HCT116 (cell line): ENCODE results near the gene COMMD3. TPM values are rescaled to one million over a fixed set of nuclear protein-coding genes. Genes with fewer than 3 reads are reported as not detected.

Experiments
- ATAC-seq: fragments of 200-7000 bp; cut with Tn5 transposase; 2 replicates; pipeline ENCODE4 v1.9.1; 2020; ENCODE audit warnings: mild to moderate bottlenecking, moderate library complexity
- BruUV-seq: library from RNA; stranded (reverse); fragments of 400-500 nt; replicated peaks from 2 replicates; lab custom pipeline; 2021; lab: Mats Ljungman, UMichigan
- CTCF ChIA-PET: fragments of 300-600 bp; sonication (Branson Sonifier 250); formaldehyde crosslinking; loops from one replicate; lab custom pipeline; 2021; ENCODE audit warnings: antibody characterized with exemption; lab: Charles Lee
- POLR2A ChIA-PET: fragments of 300-600, 350-600 bp; sonication (Branson Sonifier 250); formaldehyde crosslinking; loops from one replicate; lab custom pipeline; 2021; ENCODE audit warnings: antibody characterized with exemption; lab: Charles Lee
- RAD21 ChIA-PET, 2 experiments: fragments of 300-600 bp; sonication (Branson Sonifier 250); formaldehyde crosslinking; loops; one replicate each; lab custom pipeline; 2023; ENCODE audit warnings: low total read pairs in 2 of 2; ENCODE audit not compliant: uncharacterized antibody in 2 of 2, unreplicated experiment in 2 of 2, low non-redundant PET in 1 of 2; lab: Charles Lee
- DNase-seq: peaks from one replicate; pipeline ENCODE4 v3.0.0-alpha.2; 2010; ENCODE audit warnings: low read depth, low spot score
- H2AFZ ChIP-seq: fragments of 200-600 bp; shearing (Covaris generic), sonication (generic); 2 replicates; pipeline ENCODE4 v1.6.1; 2017; ENCODE audit warnings: low read depth, mixed run types, mixed read lengths, antibody characterized with exemption, low read length; ENCODE audit not compliant: poor library complexity, severe bottlenecking
- H3K27ac ChIP-seq: 2 replicates; pipeline ENCODE4 v1.5.1; 2012; ENCODE audit warnings: low read depth, low read length
- H3K27me3 ChIP-seq: fragments of 200-600 bp; sonication (generic); 2 replicates; pipeline ENCODE4 v1.6.1; 2016; ENCODE audit warnings: mixed run types, low read length, mixed read lengths; ENCODE audit not compliant: insufficient read depth
- H3K36me3 ChIP-seq, 2 experiments: fragments of 200-500 bp in 1 of 2; fragments of 200-600 bp in 1 of 2; sonication (Bioruptor generic) in 1 of 2; sonication (generic) in 1 of 2; 2 replicates each; pipeline versions ENCODE4 v1.5.1 to v1.6.1; 2014 to 2016; ENCODE audit warnings: low read length in 2 of 2, inconsistent platforms in 1 of 2, mixed read lengths in 1 of 2, mixed run types in 1 of 2; ENCODE audit not compliant: insufficient read depth in 2 of 2, control insufficient read depth in 1 of 2
- H3K4me1 ChIP-seq, 2 experiments: fragments of 200-600 bp in 1 of 2; sonication (generic) in 1 of 2; 2 replicates each; pipeline versions ENCODE4 v1.5.1 to v1.6.1; 2012 to 2017; ENCODE audit warnings: low read length in 2 of 2, inconsistent platforms in 1 of 2, mild to moderate bottlenecking in 1 of 2, mixed read lengths in 1 of 2, mixed run types in 1 of 2, moderate library complexity in 1 of 2; ENCODE audit not compliant: insufficient read depth in 2 of 2, control insufficient read depth in 1 of 2
- H3K4me2 ChIP-seq: fragments of 200-600 bp; sonication (generic); 2 replicates; pipeline ENCODE4 v1.6.1; 2017; ENCODE audit warnings: mixed run types, low read length, mixed read lengths
- H3K4me3 ChIP-seq, 2 experiments: fragments of 200-600 bp in 1 of 2; sonication (generic) in 1 of 2; replicated peaks in 1 of 2; 2 replicates each; pipeline ENCODE4 v1.5.1; 2011 to 2016; ENCODE audit warnings: low read length in 2 of 2, control low read depth in 1 of 2, low read depth in 1 of 2, mild to moderate bottlenecking in 1 of 2, mixed read lengths in 1 of 2, mixed run types in 1 of 2
- H3K79me2 ChIP-seq: fragments of 200-600 bp; sonication (generic); 2 replicates; pipeline ENCODE4 v1.6.1; 2017; ENCODE audit warnings: mild to moderate bottlenecking, mixed run types, low read length, moderate library complexity, mixed read lengths; ENCODE audit not compliant: insufficient read depth
- H3K9ac ChIP-seq: fragments of 200-600 bp; sonication (generic); 2 replicates; pipeline ENCODE4 v1.6.1; 2016; ENCODE audit warnings: low read length, mixed read lengths
- H3K9me2 ChIP-seq: fragments of 200-600 bp; sonication (generic), shearing (Covaris generic); 2 replicates; pipeline ENCODE4 v1.6.1; 2017; ENCODE audit warnings: mixed run types, mild to moderate bottlenecking, moderate library complexity; ENCODE audit not compliant: insufficient read depth
- H3K9me3 ChIP-seq, 2 experiments: fragments of 200-500 bp in 1 of 2; fragments of 200-600 bp in 1 of 2; sonication (Bioruptor generic) in 1 of 2; sonication (generic) in 1 of 2; 2 replicates each; pipeline ENCODE4 v1.6.1; 2014 to 2017; ENCODE audit warnings: low read length in 2 of 2, mixed read lengths in 2 of 2, inconsistent platforms in 1 of 2, low read depth in 1 of 2, mild to moderate bottlenecking in 1 of 2, mixed run types in 1 of 2, moderate library complexity in 1 of 2; ENCODE audit not compliant: control insufficient read depth in 1 of 2, insufficient read depth in 1 of 2
- H4K20me1 ChIP-seq: fragments of 200-600 bp; sonication (generic), shearing (Covaris generic); 2 replicates; pipeline ENCODE4 v1.6.1; 2017; ENCODE audit warnings: mixed run types, mild to moderate bottlenecking, moderate library complexity; ENCODE audit not compliant: insufficient read depth
- CBX3 ChIP-seq: IDR thresholded peaks from 2 replicates; pipeline ENCODE4 v1.6.1; 2012; ENCODE audit warnings: low read depth
- CEBPB ChIP-seq: IDR thresholded peaks from 2 replicates; pipeline ENCODE4 v1.6.1; 2012; ENCODE audit warnings: low read depth
- EGR1 ChIP-seq: IDR thresholded peaks from 2 replicates; pipeline ENCODE4 v1.6.1; 2012; ENCODE audit warnings: low read depth
- ELF1 ChIP-seq: IDR thresholded peaks from 2 replicates; pipeline ENCODE4 v1.6.1; 2012; ENCODE audit warnings: low read depth, borderline replicate concordance
- EZH2 ChIP-seq: fragments of 200-600 bp; sonication (generic); IDR thresholded peaks from 2 replicates; pipeline ENCODE4 v1.6.1; 2017; ENCODE audit warnings: antibody characterized with exemption, mixed run types
- JUND ChIP-seq: IDR thresholded peaks from 2 replicates; pipeline ENCODE4 v1.6.1; 2012
- POLR2A ChIP-seq: IDR thresholded peaks from 2 replicates; pipeline ENCODE4 v1.7.0; 2011; ENCODE audit warnings: borderline replicate concordance; ENCODE audit not compliant: insufficient read depth, insufficient read length; ENCODE audit errors: extremely low read depth
- POLR2AphosphoS5 ChIP-seq: IDR thresholded peaks from 2 replicates; pipeline ENCODE4 v1.6.1; 2011; ENCODE audit warnings: mild to moderate bottlenecking, low read depth, low read length, moderate library complexity
- SIN3A ChIP-seq: IDR thresholded peaks from 2 replicates; pipeline ENCODE4 v1.6.1; 2012; ENCODE audit warnings: low read depth
- SP1 ChIP-seq: IDR thresholded peaks from 2 replicates; pipeline ENCODE4 v1.6.1; 2012; ENCODE audit warnings: low read depth
- ZNF274 ChIP-seq: fragments of 200-500 bp; sonication (Bioruptor generic); IDR thresholded peaks from 2 replicates; pipeline ENCODE4 v1.6.1; 2014; ENCODE audit warnings: mild to moderate bottlenecking, low read depth, low read length, inconsistent platforms
- intact Hi-C: fragments of 100-400 bp; cut with micrococcal nuclease; formaldehyde crosslinking; loops from 2 replicates; pipeline ENCODE4 v1.10.0; 2022
- total RNA-seq: library from RNA; stranded (reverse); gene quantifications from one replicate; pipeline ENCODE4 v1.2.1, GENCODE V29; 2021; ENCODE audit not compliant: unreplicated experiment
- TF ChIP-seq, protein P1 (sequence below): IDR thresholded peaks from 2 replicates; pipeline ENCODE4 v1.6.1; 2012

The COMMD3 gene
- total RNA-seq, 1 experiment from 2014 or later, result 43.0 TPM

DNA sequence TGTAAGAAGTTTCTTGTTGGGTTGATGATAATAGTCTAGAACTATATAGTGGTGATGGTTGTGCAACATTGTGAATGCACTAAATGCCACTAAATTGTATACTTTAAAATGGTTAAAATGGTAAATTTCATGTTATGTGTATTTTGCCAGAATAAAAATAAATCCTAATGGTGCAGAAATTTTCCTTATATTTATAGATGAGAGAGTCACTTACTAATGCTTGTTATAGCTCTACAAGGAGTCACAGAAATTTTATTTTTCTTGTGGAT, 50.2 kb downstream of the COMMD3 start:
- Histone ChIP-seq H2AFZ (peak overlapping the region; percentile 10), H3K4me3 (no peak overlapping the region), H3K4me1 (no peaks in the 10 kb centered on the region), H3K9me3 (no peaks in the 10 kb centered on the region), H3K27me3 (no peaks in the 10 kb centered on the region), H3K36me3 (no peaks in the 10 kb centered on the region), H3K4me2 (no peak overlapping the region), H3K27ac (no peak overlapping the region), H4K20me1 (no peaks in the 10 kb centered on the region), H3K79me2 (no peaks in the 10 kb centered on the region), H3K9ac (no peak overlapping the region), H3K9me2 (no peaks in the 10 kb centered on the region; the same call in 1 of the 2 replicates)
- DNase-seq, result no peak
- ATAC-seq, result no peak
- TF ChIP-seq EZH2, result no peak
- no peak for TF ChIP-seq JUND
- TF ChIP-seq SP1, result no peak
- no peak for TF ChIP-seq POLR2A
- no peak for TF ChIP-seq CEBPB
- intact Hi-C loops, result no loop called here
- RAD21 ChIA-PET, result no interaction called here
- POLR2A ChIA-PET, result no interaction called here
- CTCF ChIA-PET, result no interaction called here
- no TSS peak for BruUV-seq

DNA sequence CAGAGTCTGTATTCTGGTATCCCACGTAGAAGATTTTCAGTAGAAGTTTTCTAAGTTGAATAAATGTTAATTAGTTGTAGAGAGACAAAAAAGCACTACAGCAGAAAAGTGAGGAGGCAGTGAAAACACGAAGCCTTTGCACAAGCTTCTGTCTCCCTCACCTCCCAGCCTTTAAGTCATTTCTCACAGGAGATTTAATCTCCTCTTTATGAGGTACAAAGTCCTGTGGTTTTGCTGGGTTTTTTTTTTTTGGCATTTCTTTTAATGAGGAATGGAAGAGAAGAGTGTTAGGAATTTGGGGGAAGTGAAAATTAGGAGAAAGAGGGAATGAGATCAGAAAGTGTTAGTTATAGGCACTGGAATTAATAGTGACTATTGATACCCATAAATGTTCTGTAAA, 50.6 kb downstream of the COMMD3 start:
- DNase-seq, result no peak
- no peak for TF ChIP-seq EZH2
- TF ChIP-seq ZNF274, result no peak
- no peak for TF ChIP-seq SP1
- no peak for TF ChIP-seq CBX3
- TF ChIP-seq ELF1, result no peak
- TF ChIP-seq POLR2AphosphoS5, result no peak
- TF ChIP-seq, protein P1, sequence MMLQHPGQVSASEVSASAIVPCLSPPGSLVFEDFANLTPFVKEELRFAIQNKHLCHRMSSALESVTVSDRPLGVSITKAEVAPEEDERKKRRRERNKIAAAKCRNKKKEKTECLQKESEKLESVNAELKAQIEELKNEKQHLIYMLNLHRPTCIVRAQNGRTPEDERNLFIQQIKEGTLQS, result no peak
- TF ChIP-seq EGR1, result no peak
- TF ChIP-seq SIN3A, result no peak
- TF ChIP-seq, all 23 proteins: peak for 0
- Histone ChIP-seq H3K36me3 (no peaks in the 10 kb centered on the region), H3K27me3 (no peaks in the 10 kb centered on the region), H3K79me2 (no peaks in the 10 kb centered on the region), H3K4me2 (no peak overlapping the region), H3K9me2 (no peaks in the 10 kb centered on the region; the same call in 1 of the 2 replicates), H3K9me3 (no peaks in the 10 kb centered on the region), H2AFZ (peak overlapping the region; percentile 10), H3K9ac (no peak overlapping the region), H3K27ac (no peak overlapping the region), H4K20me1 (no peaks in the 10 kb centered on the region), H3K4me3 (no peak overlapping the region), H3K4me1 (no peaks in the 10 kb centered on the region)
- ATAC-seq, result no peak
- CTCF ChIA-PET, result no interaction called here
- no TSS peak for BruUV-seq
- RAD21 ChIA-PET, result no interaction called here
- intact Hi-C loops, result no loop called here
- POLR2A ChIA-PET, result no interaction called here
